DOHH2 (cell line): ENCODE data around the gene BICDL2.

Experiments
- H3F3A ChIP-seq: fragments of 200-600 bp; sonication (generic), shearing (Covaris generic); 2 replicates; pipeline ENCODE4 v1.6.0; 2016; ENCODE audit warnings: antibody characterized with exemption, mild to moderate bottlenecking; ENCODE audit not compliant: control insufficient read depth, insufficient read depth
- H3K27ac ChIP-seq: fragments of 200-600 bp; sonication (generic); 2 replicates; pipeline ENCODE4 v1.5.1; 2014; ENCODE audit warnings: low read depth, mild to moderate bottlenecking, low read length, moderate library complexity
- H3K27me3 ChIP-seq: fragments of 200-600 bp; sonication (generic); 2 replicates; pipeline ENCODE4 v1.6.1; 2014; ENCODE audit warnings: mild to moderate bottlenecking, low read length, mixed read lengths; ENCODE audit not compliant: control insufficient read depth
- H3K36me3 ChIP-seq: fragments of 200-600 bp; sonication (generic); 2 replicates; pipeline ENCODE4 v1.6.1; 2014; ENCODE audit warnings: mild to moderate bottlenecking, low read length, moderate library complexity, mixed read lengths; ENCODE audit not compliant: control insufficient read depth
- H3K4me1 ChIP-seq: fragments of 200-600 bp; sonication (generic); 2 replicates; pipeline ENCODE4 v1.6.1; 2014; ENCODE audit warnings: mild to moderate bottlenecking, low read length, mixed read lengths; ENCODE audit not compliant: control insufficient read depth
- H3K4me2 ChIP-seq: fragments of 200-600 bp; sonication (generic); 2 replicates; pipeline ENCODE4 v1.6.0; 2014; ENCODE audit warnings: mild to moderate bottlenecking, low read length, moderate library complexity
- H3K4me3 ChIP-seq: fragments of 200-600 bp; sonication (generic); 2 replicates; pipeline ENCODE4 v1.5.1; 2014; ENCODE audit warnings: mild to moderate bottlenecking, low read length, mixed read lengths
- H3K79me2 ChIP-seq: fragments of 200-600 bp; sonication (generic); 2 replicates; pipeline ENCODE4 v1.6.1; 2014; ENCODE audit warnings: mild to moderate bottlenecking, low read length, mixed read lengths; ENCODE audit not compliant: control insufficient read depth
- H3K9me2 ChIP-seq: fragments of 200-600 bp; sonication (generic); replicated peaks from 2 replicates; pipeline ENCODE4 v1.6.1; 2014; ENCODE audit warnings: mild to moderate bottlenecking, low read length, mixed read lengths; ENCODE audit not compliant: control insufficient read depth
- H3K9me3 ChIP-seq: fragments of 200-600 bp; sonication (generic); 2 replicates; pipeline ENCODE4 v1.6.1; 2014; ENCODE audit warnings: antibody characterized with exemption, low read length, mixed read lengths; ENCODE audit not compliant: control insufficient read depth, insufficient read depth
- H4K20me1 ChIP-seq: fragments of 200-600 bp; sonication (generic); 2 replicates; pipeline ENCODE4 v1.6.0; 2014; ENCODE audit warnings: low read depth, mild to moderate bottlenecking, antibody characterized with exemption, low read length, moderate library complexity; ENCODE audit not compliant: control insufficient read depth, insufficient read depth
- CTCF ChIP-seq: fragments of 200-600 bp; sonication (generic); IDR thresholded peaks from one replicate; pipeline ENCODE4 v1.5.1; 2014; ENCODE audit warnings: antibody characterized with exemption, mild to moderate bottlenecking, low read depth, low read length; ENCODE audit not compliant: poor library complexity, severe bottlenecking
- EZH2phosphoT487 ChIP-seq: fragments of 200-600 bp; sonication (generic); IDR thresholded peaks from 2 replicates; pipeline ENCODE4 v1.6.1; 2017; ENCODE audit warnings: borderline replicate concordance, mild to moderate bottlenecking, antibody characterized with exemption, low read length, moderate library complexity, mixed read lengths

The BICDL2 gene

GRCh38 chr16:3004781-3005284 lies 31.9 kb downstream of the BICDL2 start:
- Histone ChIP-seq H3K36me3 (no peaks in the 10 kb centered on the region), H3K4me3 (peak overlapping the region; percentile 42), H3F3A (no peaks in the 10 kb centered on the region), H3K9me2 (no peaks in the 10 kb centered on the region), H3K9me3 (no peaks in the 10 kb centered on the region), H3K4me2 (peak overlapping the region; percentile 62), H4K20me1 (no peaks in the 10 kb centered on the region), H3K4me1 (peaks cover 21% of the 10 kb centered on the region), H3K27ac (no peak overlapping the region), H3K79me2 (no peaks in the 10 kb centered on the region), H3K27me3 (peaks cover 45% of the 10 kb centered on the region)
- TF ChIP-seq EZH2phosphoT487 (no peak), CTCF (no peak)

GRCh38 chr16:3004319-3004718 lies 32.4 kb downstream of the BICDL2 start:
- no peak overlapping the region for H3K4me2 ChIP-seq
- H3K36me3 ChIP-seq: no peaks in the 10 kb centered on the region
- no peak overlapping the region for H3K27ac ChIP-seq

GRCh38 chr16:3003582-3004270 lies 33.0 kb downstream of the BICDL2 start:
- TF ChIP-seq CTCF (peak; percentile 72), EZH2phosphoT487 (no peak)
- no peak overlapping the region for H3K27ac ChIP-seq
- no peaks in the 10 kb centered on the region for H3K9me3 ChIP-seq
- H3K4me2 ChIP-seq: peak overlapping the region; percentile 31
- peak overlapping the region; percentile 42 for H3K4me3 ChIP-seq
- peaks cover 21% of the 10 kb centered on the region for H3K4me1 ChIP-seq
- H4K20me1 ChIP-seq: no peaks in the 10 kb centered on the region
- no peaks in the 10 kb centered on the region for H3K36me3 ChIP-seq
- no peaks in the 10 kb centered on the region for H3K9me2 ChIP-seq
- no peaks in the 10 kb centered on the region for H3K79me2 ChIP-seq
- no peaks in the 10 kb centered on the region for H3F3A ChIP-seq
- H3K27me3 ChIP-seq: peaks cover 47% of the 10 kb centered on the region

More at GRCh38 chr16:3004319-3004718, 32.4 kb downstream of the BICDL2 start:
- peaks cover 21% of the 10 kb centered on the region for H3K4me1 ChIP-seq
- no peaks in the 10 kb centered on the region for H3F3A ChIP-seq
- no peaks in the 10 kb centered on the region for H3K9me2 ChIP-seq
- H3K79me2 ChIP-seq: no peaks in the 10 kb centered on the region
- H4K20me1 ChIP-seq: no peaks in the 10 kb centered on the region
- H3K27me3 ChIP-seq: peaks cover 45% of the 10 kb centered on the region
- no peak overlapping the region for H3K4me3 ChIP-seq
- no peak for TF ChIP-seq EZH2phosphoT487
- no peak for TF ChIP-seq CTCF
- H3K9me3 ChIP-seq: no peaks in the 10 kb centered on the region
